ENCODE data around the gene RFT1.

DNA sequence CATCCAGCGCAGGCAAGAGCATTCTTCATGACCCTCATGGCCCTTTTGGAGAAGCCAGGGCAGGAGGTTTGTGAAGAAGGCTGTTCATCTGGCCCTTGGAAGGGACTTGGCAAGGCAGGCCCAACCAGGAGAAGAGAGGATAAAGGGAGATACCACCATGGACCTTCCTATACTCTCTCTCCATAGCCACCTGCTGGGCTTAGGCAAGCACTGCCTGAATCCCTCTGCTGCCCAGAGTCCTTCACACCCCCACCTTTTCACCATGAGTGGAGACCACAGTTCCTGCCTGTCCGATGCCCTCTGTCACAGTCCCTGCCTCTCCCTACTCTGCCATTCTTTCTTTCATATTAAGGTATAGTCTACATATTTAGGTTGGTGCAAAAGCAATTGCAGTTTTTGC, 73.8 kb downstream of the RFT1 start:
- no peak for TF ChIP-seq POLR2AphosphoS5 (IDR thresholded peaks at IDR 0.05; ENCODE audit: low read depth)
- peak; percentile 17 for TF ChIP-seq CTCF (IDR thresholded peaks at IDR 0.05; ENCODE audit: insufficient read depth, low read length)
- TF ChIP-seq SPI1 (IDR thresholded peaks at IDR 0.05; ENCODE audit: borderline replicate concordance, low read depth), result no peak

Data from HL-60 (cell line).